HT1080 (cell line): ENCODE results near the gene BBIP1. TPM values are rescaled to one million over a fixed set of nuclear protein-coding genes. Genes with fewer than 3 reads are reported as not detected.

ENCODE experiments used
- total RNA-seq: library from RNA; depleted of rRNA; stranded (reverse); fragments of >200 nt; shearing (Covaris generic); gene quantifications from 2 replicates; pipeline ENCODE4 v1.2.3, GENCODE V29; 2014; rRNA removed

BBIP1 gene
- total RNA-seq, 1 experiment from 2014 or later = 43.1 TPM

Other genes starting within 250 kb of the BBIP1 start
- 29.5 and 29.7 TPM in 2 replicates for gene PDCD4, start 47.3 kb downstream of the BBIP1 start, total RNA-seq
- 17.2 and 24.7 TPM in 2 replicates for gene SHOC2, start 424 bp upstream of the BBIP1 start, total RNA-seq
- 0.20 and 0.23 TPM in 2 replicates for gene ADRA2A, start 157.8 kb upstream of the BBIP1 start, total RNA-seq